Measurements from ENCODE around the gene DLG3. TPM values are rescaled to one million over a fixed set of nuclear protein-coding genes. Genes with fewer than 3 reads are reported as not detected.

Gene DLG3
- 18.8 and 30.7 TPM in 2 replicates for total RNA-seq

GRCh38 chrX:70444326-70444945 lies at the start of gene DLG3:
Gene DLG3, plus strand, starts transcription at chrX:70444835. Its CDS starts 367 bp downstream, at chrX:70445202.

GRCh38 chrX:70422851-70423341 lies 21.7 kb upstream of the DLG3 start, which contains the start of gene GDPD2:
Gene GDPD2, plus strand, starts transcription at chrX:70423314. Its CDS starts 1,671 bp downstream, at chrX:70424985.

Other genes starting within 250 kb of the DLG3 start
- gene AWAT1, start 210.2 kb upstream of the DLG3 start, total RNA-seq = not detected in 2 replicates
- gene P2RY4, start 184.6 kb upstream of the DLG3 start, total RNA-seq = under 0.01 TPM in 1 of 2 replicates, not detected in the other
- not detected in 2 replicates for gene ARR3, start 176.5 kb upstream of the DLG3 start, total RNA-seq
- not detected in 2 replicates for gene RAB41, start 162.7 kb upstream of the DLG3 start, total RNA-seq
- gene PDZD11, start 154.9 kb upstream of the DLG3 start, total RNA-seq = 43.8 and 48.0 TPM in 2 replicates
- 0.86 and 2.2 TPM in 2 replicates for gene KIF4A, start 154.7 kb upstream of the DLG3 start, total RNA-seq
- gene GDPD2, start 21.5 kb upstream of the DLG3 start, total RNA-seq = not detected in 2 replicates

Data from bronchial smooth muscle cell (primary cell).